ENCODE measurements around the gene PRPF31.

The PRPF31 gene

DNA sequence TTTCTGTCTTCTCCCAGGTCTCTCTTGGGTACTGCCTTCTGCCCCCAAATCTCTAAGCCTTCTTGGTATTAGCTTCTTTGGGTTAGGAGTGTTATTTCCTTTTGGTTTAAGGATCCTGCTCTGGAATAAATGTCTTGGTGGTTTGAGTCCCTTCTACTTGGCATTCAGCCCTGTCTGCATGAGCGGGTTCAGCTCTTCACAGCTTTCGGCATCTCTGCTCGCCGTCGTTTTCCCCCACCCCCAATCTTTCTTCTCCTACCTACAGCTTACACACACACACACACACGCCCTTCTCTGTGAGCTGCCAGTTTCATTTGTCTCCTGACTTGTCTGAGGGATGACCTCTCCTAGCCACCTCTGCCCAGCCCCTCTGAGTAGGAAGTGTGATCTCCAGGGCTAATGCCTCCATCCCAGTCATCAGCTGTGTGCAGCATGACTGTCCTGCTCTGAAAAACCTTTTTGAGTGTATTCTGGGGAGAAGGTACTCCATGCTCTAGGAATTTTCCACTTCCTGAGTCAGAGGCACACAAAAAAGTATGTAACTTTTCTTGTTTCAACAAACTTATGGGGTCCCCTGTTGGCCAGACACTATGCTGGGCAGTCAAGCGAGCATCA is 26.7 kb downstream of the PRPF31 start:
- DNase-seq = no peak

GRCh38 chr19:54145541-54146158 is 30.1 kb downstream of the PRPF31 start:
- DNase-seq = no peak

- DNase-seq = no peak
Measured at GRCh38 chr19:54147676-54148075, 32.1 kb downstream of the PRPF31 start.

DNA sequence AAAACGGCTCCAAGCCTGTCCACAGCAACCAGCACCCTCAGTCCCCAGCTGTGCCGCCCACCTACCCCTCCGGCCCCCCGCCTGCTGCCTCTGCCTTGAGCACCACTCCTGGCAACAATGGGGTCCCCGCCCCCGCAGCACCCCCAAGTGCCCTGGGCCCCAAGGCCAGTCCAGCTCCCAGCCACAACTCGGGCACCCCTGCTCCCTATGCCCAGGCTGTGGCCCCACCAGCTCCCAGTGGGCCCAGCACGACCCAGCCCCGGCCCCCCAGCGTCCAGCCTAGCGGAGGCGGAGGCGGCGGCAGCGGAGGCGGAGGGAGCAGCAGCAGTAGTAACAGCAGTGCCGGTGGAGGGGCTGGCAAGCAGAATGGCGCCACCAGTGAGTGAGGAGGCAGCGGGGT is 32.6 kb downstream of the PRPF31 start:
- DNase-seq = no peak

DNA sequence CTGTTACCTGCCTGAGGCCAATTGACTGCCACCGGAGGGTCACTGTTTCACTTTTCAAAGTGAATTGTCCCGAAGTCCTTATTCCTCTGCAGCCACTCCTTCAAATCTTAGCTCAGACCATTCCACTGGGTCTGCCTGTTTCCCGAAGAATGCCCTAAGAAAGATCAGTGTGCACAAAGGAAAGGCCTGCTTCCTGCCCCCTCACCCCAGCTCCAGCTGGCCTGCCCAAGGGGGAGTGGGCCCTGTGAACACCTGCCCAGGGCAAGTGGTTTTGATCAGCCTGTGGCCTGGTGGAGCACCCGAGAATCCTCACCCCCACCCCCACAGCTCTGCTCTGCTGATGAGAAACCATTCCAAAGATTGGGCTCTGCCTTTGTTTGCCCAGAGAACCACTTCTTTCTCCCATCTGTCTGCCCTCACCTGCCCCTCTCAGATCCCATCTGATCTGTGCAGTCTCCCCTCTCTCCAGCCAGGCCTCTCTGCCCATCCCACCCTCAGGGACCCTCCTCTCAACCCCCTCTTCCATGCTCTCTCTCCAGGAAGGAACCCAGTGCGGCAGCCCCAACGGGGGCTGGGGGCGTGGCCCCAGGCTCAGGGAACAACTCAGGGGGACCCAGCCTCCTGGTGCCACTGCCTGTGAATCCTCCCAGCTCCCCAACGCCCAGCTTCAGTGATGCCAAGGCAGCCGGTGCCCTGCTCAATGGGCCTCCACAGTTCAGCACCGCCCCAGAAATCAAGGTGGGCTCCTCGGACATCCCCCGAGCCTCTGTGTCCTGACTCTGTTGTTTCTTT is 33.7 kb downstream of the PRPF31 start:
- no peak for DNase-seq

DNA sequence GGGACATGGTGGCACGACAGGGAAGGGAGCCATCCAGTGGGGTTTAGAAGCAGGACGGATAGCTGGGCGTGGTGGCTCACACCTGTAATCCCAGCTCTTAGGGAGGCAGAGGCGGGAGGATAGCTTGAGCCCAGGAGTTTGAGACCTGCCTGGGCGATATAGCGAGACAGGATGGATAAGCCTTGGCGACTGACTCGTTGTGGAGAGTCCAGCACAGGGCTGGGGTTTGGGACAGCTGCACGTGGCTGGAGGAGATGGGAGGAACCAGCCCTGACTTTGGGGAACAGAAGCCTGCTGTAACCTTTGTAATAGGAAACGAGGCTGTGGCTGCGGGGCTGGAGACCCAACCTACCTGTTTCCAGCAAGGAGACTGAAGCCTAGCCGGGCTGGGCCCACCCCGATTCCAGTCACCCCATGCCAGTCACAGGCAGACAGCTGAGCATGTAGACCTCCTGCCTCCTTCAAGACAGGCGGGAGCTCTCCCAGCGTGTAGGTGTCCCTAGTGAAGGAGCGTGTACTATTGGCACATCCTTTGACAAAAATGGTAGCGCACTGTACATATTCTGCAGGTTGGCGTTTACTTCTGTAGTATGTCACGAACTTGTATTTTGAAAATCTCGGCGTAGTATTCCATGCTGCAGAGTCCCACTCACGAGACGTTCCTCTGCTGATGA is 35.9 kb downstream of the PRPF31 start:
- no peak for DNase-seq

DNA sequence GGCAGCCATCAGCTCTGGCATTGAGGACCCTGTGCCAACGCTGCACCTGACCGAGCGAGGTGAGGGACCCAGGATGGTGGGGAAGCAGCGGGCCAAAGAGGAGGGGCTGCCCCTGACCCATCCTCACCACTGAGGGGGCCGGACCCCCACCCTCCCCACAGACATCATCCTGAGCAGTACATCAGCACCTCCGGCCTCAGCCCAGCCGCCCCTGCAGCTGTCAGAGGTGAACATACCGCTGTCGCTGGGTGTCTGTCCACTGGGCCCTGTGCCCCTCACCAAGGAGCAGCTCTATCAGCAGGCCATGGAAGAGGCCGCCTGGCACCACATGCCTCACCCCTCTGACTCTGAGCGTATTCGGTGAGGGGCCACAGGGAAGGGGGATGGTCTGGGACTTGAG is 36.7 kb downstream of the PRPF31 start:
- DNase-seq = no peak

- DNase-seq = no peak
Measured at GRCh38 chr19:54152878-54153524, 37.4 kb downstream of the PRPF31 start.

- DNase-seq = no peak
Measured at GRCh38 chr19:54153731-54154326, 38.3 kb downstream of the PRPF31 start.

DNA sequence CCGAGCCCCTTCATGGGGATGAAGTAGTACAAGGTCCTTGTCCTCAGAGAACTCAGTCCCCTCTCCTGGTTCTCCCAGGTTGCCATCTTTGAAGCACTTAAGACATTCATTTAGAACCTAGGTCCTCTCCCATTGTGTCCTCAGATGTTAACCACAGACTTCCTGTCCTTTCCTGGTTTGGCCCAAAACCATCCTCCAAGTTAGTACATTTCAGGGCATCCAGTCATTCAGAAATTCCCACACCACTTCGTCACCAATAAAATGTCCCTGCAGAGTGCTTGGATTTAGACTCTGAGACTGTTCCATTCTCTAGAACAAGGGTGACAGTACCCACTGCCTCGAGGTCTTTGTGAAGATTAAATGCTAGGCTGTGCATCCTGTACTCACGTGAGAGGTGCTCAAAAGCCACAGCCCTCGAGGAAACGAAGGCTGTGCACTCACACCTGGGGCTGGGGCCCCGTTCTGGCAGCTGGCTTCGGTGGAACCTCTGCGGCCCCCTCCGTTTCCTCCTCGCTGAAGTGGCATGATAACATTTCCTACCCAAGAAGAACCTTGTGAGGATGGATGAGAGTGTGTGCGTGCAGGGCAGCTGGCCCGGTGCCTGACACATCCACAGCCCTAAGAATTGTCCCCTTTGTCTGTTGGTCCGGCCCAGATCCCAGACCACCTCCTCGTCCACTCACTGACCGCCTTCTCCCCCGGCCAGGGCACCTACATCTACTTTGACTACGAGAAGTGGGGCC is 39.2 kb downstream of the PRPF31 start:
- DNase-seq = no peak

DNA sequence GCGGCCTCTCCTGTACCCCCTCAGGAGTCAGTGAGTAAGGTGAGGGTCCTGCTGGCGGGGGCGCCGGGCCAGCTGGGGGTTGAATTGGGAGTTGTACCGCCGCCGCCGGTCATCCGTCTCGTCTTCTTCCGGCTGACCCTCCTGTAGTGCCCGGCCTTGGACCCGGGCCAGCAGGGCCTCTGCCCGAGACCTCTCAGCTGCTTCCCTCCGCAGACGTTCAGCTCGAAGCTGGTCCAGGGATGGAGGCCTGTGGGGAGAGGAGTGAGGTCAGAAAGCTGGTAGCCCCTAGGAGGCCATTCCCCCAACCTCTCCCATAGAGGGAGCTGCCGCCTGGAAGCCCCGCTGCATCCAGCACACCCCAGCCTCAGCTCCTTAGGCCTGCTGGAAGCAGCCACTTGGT is 40.1 kb downstream of the PRPF31 start:
- DNase-seq = no peak

DNA sequence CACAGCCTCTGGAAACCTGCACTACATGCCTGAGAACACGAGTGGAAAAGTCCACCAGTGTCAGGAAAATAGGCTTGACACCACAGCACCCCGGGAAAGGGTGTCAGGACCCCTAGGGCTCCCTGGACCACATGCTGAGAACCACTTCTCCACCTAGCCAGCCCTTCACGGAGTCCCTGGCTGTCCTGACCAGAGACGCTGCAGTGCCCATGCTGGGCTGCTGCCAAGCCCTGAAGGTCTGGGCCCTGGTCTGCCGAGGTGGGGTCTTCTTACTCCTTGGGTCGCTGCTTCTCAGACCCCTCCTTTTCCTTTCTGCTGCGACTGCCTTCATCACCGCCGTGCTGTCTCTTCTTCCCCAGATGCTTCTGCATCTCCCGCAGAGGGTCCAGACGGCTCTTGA is 40.9 kb downstream of the PRPF31 start:
- DNase-seq = no peak

DNA sequence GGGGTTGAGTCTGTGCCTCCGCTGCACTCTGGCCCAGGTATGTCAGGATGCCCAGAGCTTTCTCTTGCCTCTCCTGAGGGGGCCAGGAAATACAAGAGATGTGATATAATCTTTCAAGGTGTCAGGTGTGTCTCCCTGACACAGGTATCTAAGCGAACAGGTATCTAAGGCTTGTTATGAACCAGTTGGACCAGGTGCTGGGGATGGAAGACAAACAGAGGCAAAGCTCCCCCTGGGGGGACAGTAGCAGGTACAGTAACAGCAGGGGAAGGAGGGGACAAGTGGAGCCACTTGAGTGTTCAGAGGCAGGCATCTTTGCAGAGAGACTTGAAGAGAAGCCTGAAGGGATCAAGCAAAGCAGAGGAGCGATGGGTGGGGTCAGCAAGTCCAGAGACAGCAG is 41.4 kb downstream of the PRPF31 start:
- no peak for DNase-seq

DNA sequence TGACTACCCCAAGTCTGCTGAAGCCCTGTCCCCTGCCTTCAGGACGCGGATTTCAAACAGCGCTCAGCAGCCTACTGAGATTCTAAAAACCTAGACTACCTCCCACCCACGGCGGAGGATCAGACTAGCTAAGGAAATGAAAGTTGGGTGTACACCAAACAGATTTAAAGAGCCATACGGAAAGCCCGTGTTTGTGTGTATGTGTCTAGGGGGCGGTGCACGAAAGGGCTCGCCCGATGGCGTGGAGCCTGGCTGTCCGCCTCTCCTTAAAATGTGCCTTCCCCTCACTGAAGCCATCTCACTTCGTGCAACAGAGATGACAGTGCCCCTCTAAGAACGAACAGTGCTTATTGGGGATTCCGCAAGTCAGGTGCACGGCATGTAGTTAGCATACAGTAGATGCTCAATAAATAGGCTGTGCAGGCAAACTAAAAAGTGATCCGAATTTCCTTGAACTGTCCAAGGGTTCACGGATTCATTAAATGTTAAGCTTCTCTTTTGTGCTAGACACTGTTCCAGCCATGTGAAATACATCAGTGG is 43.3 kb downstream of the PRPF31 start:
- DNase-seq = no peak

GRCh38 chr19:54159352-54160181 is 44.0 kb downstream of the PRPF31 start, which contains the start of gene LENG1:
TSS of gene LENG1 (minus strand) at chr19:54159721. CDS start at chr19:54159695, 26 bp downstream.
- DNase-seq = peak; percentile 99 to 100

DNA sequence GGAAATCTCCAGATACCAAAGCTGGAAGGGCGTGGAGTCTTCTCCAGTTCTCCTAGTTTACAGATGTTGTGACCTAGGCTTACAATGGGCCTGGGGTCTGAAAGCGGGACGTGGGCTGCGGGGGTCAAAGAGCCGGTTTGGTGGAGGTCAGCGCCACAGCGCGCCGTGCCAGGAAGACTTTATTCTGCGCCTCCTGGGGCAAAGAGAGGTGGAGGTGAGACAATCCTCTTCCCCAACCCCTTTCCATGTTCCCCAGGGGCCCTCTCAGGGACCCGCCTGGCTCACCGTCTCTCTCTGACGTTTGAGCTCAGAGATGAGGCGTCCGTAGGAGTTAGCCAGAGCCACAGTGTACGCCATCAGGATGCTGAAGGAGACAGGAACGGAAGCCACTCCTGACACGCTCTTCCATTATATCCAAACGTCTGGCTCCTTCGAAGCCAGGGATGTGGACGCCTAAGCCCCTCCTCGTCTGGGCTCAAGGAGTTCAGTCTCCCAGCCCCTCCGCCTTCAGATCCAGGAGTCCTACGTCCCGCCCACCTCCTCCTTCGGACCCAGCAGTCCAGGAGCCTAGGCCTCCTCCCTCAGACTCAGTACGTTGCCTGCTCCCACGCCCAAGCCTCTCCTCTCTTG is 44.7 kb downstream of the PRPF31 start:
- peak; percentile 51 to 55 for DNase-seq

DNA sequence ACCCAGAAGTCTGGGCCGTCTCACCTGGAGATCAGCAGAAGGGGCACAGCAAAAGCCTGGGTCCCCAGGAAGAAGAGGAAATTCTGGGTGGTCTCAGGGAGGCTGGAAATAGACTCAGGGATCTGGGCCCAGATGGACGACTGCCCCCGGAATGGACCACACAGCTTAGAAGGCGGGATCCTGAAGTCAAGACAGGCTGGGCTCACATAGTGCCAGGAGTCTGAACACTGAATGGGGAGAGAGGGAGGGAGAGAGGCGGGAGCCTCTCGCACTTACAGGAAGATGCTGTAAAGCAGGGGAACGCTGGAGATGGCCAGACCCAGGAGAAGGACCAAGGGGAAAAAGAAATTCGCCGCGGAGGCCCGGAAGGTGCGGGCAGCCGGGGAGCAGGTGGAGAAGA is 45.3 kb downstream of the PRPF31 start:
- no peak for DNase-seq

DNA sequence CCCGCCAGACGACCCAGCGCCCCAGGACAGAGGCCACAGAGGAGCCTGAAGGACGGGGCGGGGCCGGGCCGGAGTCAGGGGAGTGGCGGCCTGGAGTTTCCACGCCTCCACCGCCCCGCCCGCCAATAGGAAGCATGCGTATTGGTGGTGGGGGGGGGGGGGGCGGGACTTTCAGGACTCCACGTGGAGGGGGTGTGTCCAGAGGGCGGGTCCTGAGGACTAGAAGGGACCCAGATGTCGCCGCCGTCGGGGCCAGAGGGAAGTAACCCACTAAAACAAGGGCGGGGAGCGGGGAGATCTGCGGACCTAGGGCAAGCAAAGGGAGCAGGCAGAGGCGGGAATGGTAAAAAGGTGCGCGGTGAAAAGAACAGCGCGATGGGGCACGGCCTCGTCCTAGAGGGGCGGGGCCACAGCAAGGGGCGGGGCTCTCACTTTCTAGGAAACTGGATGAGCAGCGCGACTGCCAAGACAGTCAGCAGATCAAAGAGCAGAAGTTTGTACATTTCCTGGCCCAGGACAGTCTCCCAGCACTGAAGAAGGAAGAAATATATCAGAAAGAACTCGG is 46.8 kb downstream of the PRPF31 start:
- DNase-seq = no peak

DNA sequence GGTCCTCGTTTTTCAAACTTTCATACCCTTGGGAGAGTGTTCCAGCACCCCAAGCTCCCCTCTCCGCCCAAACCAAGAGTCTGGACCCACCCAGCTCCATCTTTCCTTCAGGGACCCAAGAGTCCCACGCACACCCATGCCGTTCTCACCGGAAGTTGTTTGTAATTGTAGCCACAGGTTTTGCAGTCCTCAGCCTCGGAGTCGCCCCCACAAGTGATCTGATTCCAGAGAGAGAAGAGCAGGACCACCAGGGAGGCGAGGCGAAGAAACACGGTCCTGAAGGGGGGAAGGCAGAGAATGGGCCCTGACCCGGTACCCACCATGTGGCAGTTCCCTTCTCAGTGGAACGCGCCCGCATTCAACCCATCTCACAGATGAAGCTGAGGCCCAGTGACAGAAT is 47.3 kb downstream of the PRPF31 start:
- no peak for DNase-seq

Measured in NCI-H524 (cell line).